Glutamatergic neuron (in vitro differentiated cells): ENCODE measurements around the gene CNOT4. TPM values are rescaled to one million over a fixed set of nuclear protein-coding genes. Genes with fewer than 3 reads are reported as not detected.

Experiments used
- DNase-seq: peaks from one replicate; pipeline ENCODE4 v3.0.0; 2022
- H3K27ac Mint-ChIP-seq: one replicate; pipeline ENCODE4 v1.8.0; 2020; ENCODE audit warnings: mild to moderate bottlenecking, mixed read lengths, inconsistent platforms; ENCODE audit not compliant: unreplicated experiment
- H3K27me3 Mint-ChIP-seq: one replicate; pipeline ENCODE4 v1.8.0; 2020; ENCODE audit warnings: mild to moderate bottlenecking, moderate library complexity, mixed read lengths, inconsistent platforms; ENCODE audit not compliant: unreplicated experiment
- H3K36me3 Mint-ChIP-seq: one replicate; pipeline ENCODE4 v1.8.0; 2020; ENCODE audit warnings: mild to moderate bottlenecking, mixed read lengths, inconsistent platforms; ENCODE audit not compliant: unreplicated experiment
- H3K4me1 Mint-ChIP-seq: one replicate; pipeline ENCODE4 v1.8.0; 2020; ENCODE audit warnings: mild to moderate bottlenecking, low read depth, mixed read lengths, inconsistent platforms; ENCODE audit not compliant: unreplicated experiment
- H3K4me3 Mint-ChIP-seq: one replicate; pipeline ENCODE4 v1.8.0; 2020; ENCODE audit warnings: mild to moderate bottlenecking, mixed read lengths, inconsistent platforms; ENCODE audit not compliant: unreplicated experiment
- H3K9me3 Mint-ChIP-seq: one replicate; pipeline ENCODE4 v1.8.0; 2020; ENCODE audit warnings: mild to moderate bottlenecking, moderate library complexity, mixed read lengths, inconsistent platforms; ENCODE audit not compliant: unreplicated experiment
- CTCF ChIP-seq: fragments of 200-600 bp; sonication (generic); IDR thresholded peaks from one replicate; pipeline ENCODE4 v1.5.0; 2021; ENCODE audit not compliant: partially characterized antibody, unreplicated experiment
- total RNA-seq: library from RNA; stranded (reverse); fragmentation: NEBNext Ultra II Directional; extraction: Animal tissue kit (Norgen Biotek cat#: 25700); gene quantifications from one replicate; pipeline ENCODE4 v1.2.1, GENCODE V29; 2021; ENCODE audit not compliant: unreplicated experiment

Gene CNOT4
- total RNA-seq, 1 donor from 2014 or later = 25.3 TPM

- H3K36me3 Mint-ChIP-seq = no peaks in the 10 kb centered on the region
- H3K9me3 Mint-ChIP-seq = no peaks in the 10 kb centered on the region
- no peak for TF ChIP-seq CTCF
- H3K4me3 Mint-ChIP-seq = no peak overlapping the region
- no peak overlapping the region for H3K27ac Mint-ChIP-seq
- no peak for DNase-seq
- H3K27me3 Mint-ChIP-seq = no peaks in the 10 kb centered on the region
- H3K4me1 Mint-ChIP-seq = peaks cover 1% of the 10 kb centered on the region
These were observed 139.2 kb downstream of the CNOT4 start for GRCh38 chr7:135370656-135371055.

- H3K4me3 Mint-ChIP-seq = no peak overlapping the region
These were observed 140.5 kb downstream of the CNOT4 start for GRCh38 chr7:135369405-135369804.

GRCh38 chr7:135368416-135369186 lies 141.3 kb downstream of the CNOT4 start:
- peaks cover 9% of the 10 kb centered on the region for H3K4me1 Mint-ChIP-seq
- DNase-seq = no peak
- no peaks in the 10 kb centered on the region for H3K27me3 Mint-ChIP-seq
- no peak overlapping the region for H3K4me3 Mint-ChIP-seq
- H3K9me3 Mint-ChIP-seq = no peaks in the 10 kb centered on the region
- H3K36me3 Mint-ChIP-seq = no peaks in the 10 kb centered on the region
- TF ChIP-seq CTCF = no peak
- H3K27ac Mint-ChIP-seq = no peak overlapping the region

More at GRCh38 chr7:135369405-135369804, 140.5 kb downstream of the CNOT4 start:
- DNase-seq = no peak
- no peaks in the 10 kb centered on the region for H3K27me3 Mint-ChIP-seq
- no peaks in the 10 kb centered on the region for H3K36me3 Mint-ChIP-seq
- H3K27ac Mint-ChIP-seq = no peak overlapping the region
- H3K9me3 Mint-ChIP-seq = no peaks in the 10 kb centered on the region
- peaks cover 7% of the 10 kb centered on the region for H3K4me1 Mint-ChIP-seq
- TF ChIP-seq CTCF = no peak

GRCh38 chr7:135366843-135367508 lies 142.9 kb downstream of the CNOT4 start:
- Mint-ChIP-seq H3K4me3 (no peak overlapping the region), H3K36me3 (no peaks in the 10 kb centered on the region), H3K9me3 (peaks cover 2% of the 10 kb centered on the region), H3K27ac (no peak overlapping the region), H3K4me1 (peaks cover 9% of the 10 kb centered on the region), H3K27me3 (no peaks in the 10 kb centered on the region)
- TF ChIP-seq CTCF = no peak
- no peak for DNase-seq

- Mint-ChIP-seq H3K36me3 (no peaks in the 10 kb centered on the region), H3K9me3 (peaks cover 2% of the 10 kb centered on the region), H3K4me3 (no peak overlapping the region), H3K27ac (no peak overlapping the region), H3K27me3 (no peaks in the 10 kb centered on the region), H3K4me1 (peaks cover 9% of the 10 kb centered on the region)
- TF ChIP-seq CTCF = no peak
- no peak for DNase-seq
These were observed 144.2 kb downstream of the CNOT4 start for GRCh38 chr7:135365721-135366120.
